Mucosa of descending colon (tissue), 3 donors: ENCODE data around the gene ZNF423. TPM values are rescaled to one million over a fixed set of nuclear protein-coding genes. Genes with fewer than 3 reads are reported as not detected.

Source experiments
- ATAC-seq: fragments of 200-7000 bp; cut with Tn5 transposase; one replicate; pipeline ENCODE4 v1.9.1; 2020; ENCODE audit warnings: mild to moderate bottlenecking, moderate library complexity
- DNase-seq, 3 donors: peaks; one replicate each; pipeline ENCODE4 v3.0.0-alpha.2; 2020
- H3K36me3 ChIP-seq: fragments of 200-600 bp; one replicate; pipeline ENCODE4 v1.8.0; 2021; ENCODE audit warnings: low read depth, mild to moderate bottlenecking
- H3K4me1 ChIP-seq: fragments of 200-600 bp; one replicate; pipeline ENCODE4 v1.8.0; 2021; ENCODE audit warnings: low read depth, mild to moderate bottlenecking
- H3K4me3 ChIP-seq: fragments of 200-600 bp; one replicate; pipeline ENCODE4 v1.8.0; 2021; ENCODE audit warnings: mild to moderate bottlenecking
- H3K9me3 ChIP-seq: fragments of 200-600 bp; one replicate; pipeline ENCODE4 v1.8.0; 2021; ENCODE audit warnings: mild to moderate bottlenecking
- intact Hi-C, 2 donors: fragments of 100-400 bp; cut with DNase I in 1 of 2; cut with micrococcal nuclease in 1 of 2; formaldehyde crosslinking; loops; one replicate each; pipeline versions ENCODE4 v1.11.0 to v1.11.1; 2022; cut with DNase I, micrococcal nuclease
- total RNA-seq, 3 donors: library from RNA; stranded (reverse); fragmentation: NEBNext Ultra II Directional in 2 of 3; extraction: Animal tissue kit (Norgen Biotek cat#: 25700) in 2 of 3; gene quantifications; one replicate each; pipeline versions ENCODE4 v1.2.1 to v1.2.4, GENCODE V29; 2021 to 2023
- TF ChIP-seq, protein P1 (sequence below): fragments of 200-600 bp; IDR thresholded peaks from one replicate; pipeline ENCODE4 v1.8.0; 2022; ENCODE audit warnings: antibody characterized with exemption, mild to moderate bottlenecking
- donor health status: DM: no; HTN: no; CAD: no; lungs with moderate emphysema.
- donor health status: DM: no; HTN: no; CAD: no.
- donor health status: DM: no; HTN: yes; CAD: no.

ZNF423 gene
- total RNA-seq, 3 donors from 2014 or later = 6.7 to 11.6 (median 11.0) TPM

DNA sequence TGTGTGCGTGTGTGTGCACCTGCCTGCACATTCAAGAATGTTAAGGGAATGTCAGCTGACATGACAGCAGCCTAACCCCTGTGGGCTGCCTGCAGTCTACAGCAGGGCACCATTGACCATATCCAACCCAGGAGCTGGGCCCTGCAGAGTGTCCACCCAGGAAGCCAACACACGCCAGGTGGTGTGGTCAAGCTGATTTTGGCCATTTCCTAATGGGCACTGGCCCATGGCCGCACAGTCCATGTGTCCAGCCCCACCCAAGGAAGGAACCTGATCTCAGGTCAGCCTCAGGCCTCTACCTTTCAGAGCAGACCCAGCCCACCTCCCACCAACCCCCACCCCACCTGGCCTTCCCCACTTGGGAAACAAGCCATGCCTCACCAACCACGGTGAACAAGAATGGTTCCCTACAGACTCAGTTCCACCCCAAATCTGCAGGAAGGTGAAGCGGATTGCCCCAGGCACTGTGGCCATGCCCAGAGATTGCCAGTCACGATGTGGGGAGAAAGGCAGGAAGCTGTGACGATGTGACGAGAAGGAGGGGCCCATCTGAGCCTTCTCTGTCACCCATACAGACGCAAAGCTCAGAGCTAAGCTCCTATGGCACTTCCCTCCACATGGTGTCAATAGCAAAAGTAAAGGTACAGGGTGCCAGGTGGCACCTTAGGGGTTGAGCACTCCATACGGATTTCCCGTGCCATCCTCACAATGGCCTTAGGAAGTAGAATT lies 77.5 kb downstream of the ZNF423 start:
- H3K4me3 ChIP-seq = no peak overlapping the region
- no peaks in the 10 kb centered on the region for H3K9me3 ChIP-seq
- no peaks in the 10 kb centered on the region for H3K36me3 ChIP-seq
- intact Hi-C loops = no loop called here
- ATAC-seq = no peak
- TF ChIP-seq, protein P1, sequence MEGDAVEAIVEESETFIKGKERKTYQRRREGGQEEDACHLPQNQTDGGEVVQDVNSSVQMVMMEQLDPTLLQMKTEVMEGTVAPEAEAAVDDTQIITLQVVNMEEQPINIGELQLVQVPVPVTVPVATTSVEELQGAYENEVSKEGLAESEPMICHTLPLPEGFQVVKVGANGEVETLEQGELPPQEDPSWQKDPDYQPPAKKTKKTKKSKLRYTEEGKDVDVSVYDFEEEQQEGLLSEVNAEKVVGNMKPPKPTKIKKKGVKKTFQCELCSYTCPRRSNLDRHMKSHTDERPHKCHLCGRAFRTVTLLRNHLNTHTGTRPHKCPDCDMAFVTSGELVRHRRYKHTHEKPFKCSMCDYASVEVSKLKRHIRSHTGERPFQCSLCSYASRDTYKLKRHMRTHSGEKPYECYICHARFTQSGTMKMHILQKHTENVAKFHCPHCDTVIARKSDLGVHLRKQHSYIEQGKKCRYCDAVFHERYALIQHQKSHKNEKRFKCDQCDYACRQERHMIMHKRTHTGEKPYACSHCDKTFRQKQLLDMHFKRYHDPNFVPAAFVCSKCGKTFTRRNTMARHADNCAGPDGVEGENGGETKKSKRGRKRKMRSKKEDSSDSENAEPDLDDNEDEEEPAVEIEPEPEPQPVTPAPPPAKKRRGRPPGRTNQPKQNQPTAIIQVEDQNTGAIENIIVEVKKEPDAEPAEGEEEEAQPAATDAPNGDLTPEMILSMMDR = no peak
- no peak for DNase-seq
- no peaks in the 10 kb centered on the region for H3K4me1 ChIP-seq

DNA sequence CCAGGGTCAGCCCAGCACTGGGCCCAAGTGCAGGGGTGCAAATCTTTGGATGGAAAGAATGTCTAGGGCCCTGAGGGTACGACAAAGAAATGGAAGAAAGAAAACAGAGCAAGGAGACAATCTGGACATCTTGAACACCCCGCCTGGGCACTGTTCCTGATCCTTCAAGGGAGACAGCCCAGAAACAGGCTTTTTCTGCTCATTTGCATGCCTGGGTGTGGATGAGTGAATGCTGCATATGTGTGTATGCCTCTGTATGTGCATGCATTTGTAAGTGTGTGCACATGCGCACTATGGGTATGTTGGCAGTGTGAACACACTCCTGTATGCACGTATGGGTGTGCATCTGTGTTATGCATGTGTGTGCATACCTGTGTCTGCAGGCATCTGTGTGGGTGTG lies 79.2 kb downstream of the ZNF423 start:
- H3K4me3 ChIP-seq = no peak overlapping the region
- intact Hi-C loops = no loop called here
- ATAC-seq (no peak), DNase-seq (no peak)
- no peaks in the 10 kb centered on the region for H3K4me1 ChIP-seq
- TF ChIP-seq, protein P1 = no peak
- no peaks in the 10 kb centered on the region for H3K9me3 ChIP-seq
- no peaks in the 10 kb centered on the region for H3K36me3 ChIP-seq

DNA sequence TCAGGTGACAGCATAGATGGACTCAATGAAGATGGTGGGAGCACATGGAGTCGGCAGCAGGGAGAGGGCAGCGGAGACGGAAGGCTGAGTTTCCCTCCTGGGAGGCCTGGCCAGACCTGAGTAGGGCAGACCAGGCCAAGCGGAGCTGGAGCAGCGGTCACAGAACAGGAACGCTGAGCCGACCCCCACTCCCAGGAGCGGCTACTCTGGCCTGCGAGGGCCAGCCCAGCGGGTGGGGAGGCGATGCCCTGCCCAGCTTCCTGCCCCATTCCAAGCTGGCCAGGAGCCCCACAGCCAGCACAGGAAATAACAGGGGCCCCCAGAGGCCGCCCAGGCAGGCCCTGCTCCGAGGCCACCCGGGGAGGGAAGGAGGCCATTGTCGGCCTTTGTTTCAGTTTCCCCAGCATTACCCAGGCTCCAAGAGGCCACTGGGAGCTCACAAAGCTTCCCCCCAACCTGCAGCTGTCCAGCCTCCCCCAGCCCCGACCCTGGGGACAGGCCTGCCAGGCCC lies 79.8 kb downstream of the ZNF423 start:
- Histone ChIP-seq H3K4me3 (no peak overlapping the region), H3K9me3 (no peaks in the 10 kb centered on the region), H3K36me3 (no peaks in the 10 kb centered on the region), H3K4me1 (no peaks in the 10 kb centered on the region)
- ATAC-seq (no peak), DNase-seq (no peak)
- TF ChIP-seq, protein P1 = no peak
- intact Hi-C loops = no loop called here

GRCh38 chr16:49775581-49775980 lies 80.3 kb downstream of the ZNF423 start:
- ATAC-seq = no peak
- Histone ChIP-seq H3K36me3 (no peaks in the 10 kb centered on the region), H3K4me1 (no peaks in the 10 kb centered on the region), H3K4me3 (no peak overlapping the region), H3K9me3 (no peaks in the 10 kb centered on the region)
- intact Hi-C loops = no loop called here
- TF ChIP-seq, protein P1 = no peak
- no peak for DNase-seq

DNA sequence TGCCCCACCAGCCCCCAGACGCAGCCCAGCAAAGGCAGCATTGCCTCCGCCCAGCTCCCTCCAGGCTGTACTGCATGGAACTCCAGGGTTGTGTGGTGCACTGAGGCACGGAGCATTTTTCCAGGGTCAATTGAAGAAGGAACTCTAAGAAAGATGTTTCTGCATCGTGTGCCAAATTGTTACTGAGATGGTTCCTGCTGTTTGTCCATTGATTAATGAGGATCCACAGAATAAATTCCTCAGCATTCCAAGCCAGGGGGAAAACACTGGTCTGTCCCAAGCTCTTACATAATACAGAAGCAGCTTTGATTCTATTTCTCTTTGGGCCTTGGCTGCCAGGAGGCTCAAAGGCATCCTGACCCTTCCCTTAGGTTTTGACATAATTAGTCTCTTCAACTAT lies 80.9 kb downstream of the ZNF423 start:
- Histone ChIP-seq H3K36me3 (no peaks in the 10 kb centered on the region), H3K4me1 (no peaks in the 10 kb centered on the region), H3K4me3 (no peak overlapping the region), H3K9me3 (no peaks in the 10 kb centered on the region)
- TF ChIP-seq, protein P1 = no peak
- ATAC-seq (no peak), DNase-seq (no peak)
- intact Hi-C loops = no loop called here
